H1 (cell line): Measurements from ENCODE around the gene HID1.

Source experiments
- CTCF ChIP-seq, 3 experiments: IDR thresholded peaks; 1 replicate in 2 of 3; 2 replicates in 1 of 3; pipeline versions ENCODE4 v1.5.1 to v1.6.1; 2011; ENCODE audit warnings: low read length in 3 of 3, mild to moderate bottlenecking in 3 of 3, inconsistent platforms in 2 of 3, low read depth in 1 of 3, moderate library complexity in 1 of 3; ENCODE audit not compliant: insufficient read depth in 1 of 3; ENCODE audit errors: control extremely low read depth in 1 of 3
- EZH2 ChIP-seq: fragments of 200-600 bp; sonication (generic); IDR thresholded peaks from 2 replicates; pipeline ENCODE4 v1.7.1; 2012; ENCODE audit warnings: low read depth, mild to moderate bottlenecking, moderate library complexity, low read length, inconsistent platforms; ENCODE audit not compliant: severe bottlenecking

GRCh38 chr17:74954115-74954514, 18.4 kb downstream of the HID1 start:
- TF ChIP-seq CTCF (IDR thresholded peaks at IDR 0.05; ENCODE audit: control extremely low read depth in 1 of 3, insufficient read depth in 1 of 3, low read depth in 1 of 3, low read length in 3 of 3) = no peak
- TF ChIP-seq EZH2 = no peak
